PFSK-1 (cell line): ENCODE results near the gene ACACA.

ENCODE experiments used
- FOXP2 ChIP-seq: optimal IDR thresholded peaks from 2 replicates; pipeline ENCODE3; 2011; ENCODE audit warnings: borderline replicate concordance, control low read depth, inconsistent platforms; ENCODE audit not compliant: insufficient read depth; ENCODE audit errors: extremely low read length, extremely low read depth
- POLR2AphosphoS5 ChIP-seq: IDR thresholded peaks from 2 replicates; pipeline ENCODE4 v1.6.1; 2012; ENCODE audit warnings: low read depth, mild to moderate bottlenecking, control low read depth, low read length, moderate library complexity
- SIN3A ChIP-seq: IDR thresholded peaks from 2 replicates; pipeline ENCODE4 v1.6.1; 2012; ENCODE audit warnings: mild to moderate bottlenecking, low read length, moderate library complexity, borderline replicate concordance; ENCODE audit not compliant: insufficient read depth
- TAF1 ChIP-seq: IDR thresholded peaks from 2 replicates; pipeline ENCODE4 v1.6.1; 2012; ENCODE audit warnings: low read length, control low read depth, borderline replicate concordance; ENCODE audit not compliant: insufficient read depth
- TF ChIP-seq, protein P1 (sequence below), 2 experiments: IDR thresholded peaks; 2 replicates each; pipeline versions ENCODE4 v1.6.1 to v1.8.0; 2011 to 2012; ENCODE audit warnings: low read depth in 2 of 2, low read length in 2 of 2, control low read depth in 1 of 2, inconsistent platforms in 1 of 2, mild to moderate bottlenecking in 1 of 2, moderate library complexity in 1 of 2; ENCODE audit not compliant: insufficient read depth in 1 of 2

The ACACA gene

DNA sequence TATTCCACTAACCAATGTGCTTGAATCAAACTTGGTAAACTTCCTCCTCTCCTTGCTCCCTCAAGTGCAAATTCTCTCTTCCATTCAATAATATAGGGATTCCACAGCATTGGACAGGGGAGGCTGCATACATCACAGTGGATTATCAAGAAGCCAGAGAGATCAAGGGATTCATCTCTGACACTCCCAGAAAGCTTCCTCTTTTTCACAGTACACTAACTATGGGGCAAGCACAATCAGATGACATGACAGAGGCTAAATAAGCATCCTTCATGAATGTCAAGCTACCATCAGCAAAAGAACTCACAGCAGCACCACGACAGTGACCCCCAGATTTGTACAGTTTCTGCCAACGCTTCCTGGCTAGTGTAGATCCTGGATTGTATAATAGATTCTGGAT is 209.3 kb downstream of the ACACA start:
- TF ChIP-seq TAF1: no peak
- TF ChIP-seq SIN3A: no peak
- TF ChIP-seq FOXP2: no peak
- TF ChIP-seq POLR2AphosphoS5: no peak
- TF ChIP-seq, protein P1, sequence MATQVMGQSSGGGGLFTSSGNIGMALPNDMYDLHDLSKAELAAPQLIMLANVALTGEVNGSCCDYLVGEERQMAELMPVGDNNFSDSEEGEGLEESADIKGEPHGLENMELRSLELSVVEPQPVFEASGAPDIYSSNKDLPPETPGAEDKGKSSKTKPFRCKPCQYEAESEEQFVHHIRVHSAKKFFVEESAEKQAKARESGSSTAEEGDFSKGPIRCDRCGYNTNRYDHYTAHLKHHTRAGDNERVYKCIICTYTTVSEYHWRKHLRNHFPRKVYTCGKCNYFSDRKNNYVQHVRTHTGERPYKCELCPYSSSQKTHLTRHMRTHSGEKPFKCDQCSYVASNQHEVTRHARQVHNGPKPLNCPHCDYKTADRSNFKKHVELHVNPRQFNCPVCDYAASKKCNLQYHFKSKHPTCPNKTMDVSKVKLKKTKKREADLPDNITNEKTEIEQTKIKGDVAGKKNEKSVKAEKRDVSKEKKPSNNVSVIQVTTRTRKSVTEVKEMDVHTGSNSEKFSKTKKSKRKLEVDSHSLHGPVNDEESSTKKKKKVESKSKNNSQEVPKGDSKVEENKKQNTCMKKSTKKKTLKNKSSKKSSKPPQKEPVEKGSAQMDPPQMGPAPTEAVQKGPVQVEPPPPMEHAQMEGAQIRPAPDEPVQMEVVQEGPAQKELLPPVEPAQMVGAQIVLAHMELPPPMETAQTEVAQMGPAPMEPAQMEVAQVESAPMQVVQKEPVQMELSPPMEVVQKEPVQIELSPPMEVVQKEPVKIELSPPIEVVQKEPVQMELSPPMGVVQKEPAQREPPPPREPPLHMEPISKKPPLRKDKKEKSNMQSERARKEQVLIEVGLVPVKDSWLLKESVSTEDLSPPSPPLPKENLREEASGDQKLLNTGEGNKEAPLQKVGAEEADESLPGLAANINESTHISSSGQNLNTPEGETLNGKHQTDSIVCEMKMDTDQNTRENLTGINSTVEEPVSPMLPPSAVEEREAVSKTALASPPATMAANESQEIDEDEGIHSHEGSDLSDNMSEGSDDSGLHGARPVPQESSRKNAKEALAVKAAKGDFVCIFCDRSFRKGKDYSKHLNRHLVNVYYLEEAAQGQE (IDR thresholded peaks at IDR 0.05; ENCODE audit: insufficient read depth in 1 of 2, low read depth in 2 of 2, low read length in 2 of 2): no peak

DNA sequence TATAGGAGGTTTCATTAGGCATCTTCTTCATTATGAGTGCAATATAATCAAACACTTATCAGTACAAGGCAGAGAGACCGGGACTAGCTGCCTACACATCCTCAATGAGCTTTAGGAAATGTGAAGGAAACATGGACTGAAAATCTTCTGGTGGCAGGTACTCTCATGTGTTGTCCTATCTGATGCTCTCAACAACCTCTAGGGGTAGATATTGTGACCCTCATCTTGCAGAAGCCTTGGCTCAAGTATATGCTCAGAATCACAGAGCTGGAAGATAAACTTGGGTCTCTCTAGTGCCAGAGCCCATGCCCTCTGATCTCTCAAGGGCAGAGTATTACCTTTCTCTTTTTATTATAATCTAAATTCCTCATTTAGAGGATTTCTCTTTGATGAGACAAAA is 212.4 kb downstream of the ACACA start:
- TF ChIP-seq FOXP2: no peak
- TF ChIP-seq, protein P1 (IDR thresholded peaks at IDR 0.05; ENCODE audit: insufficient read depth in 1 of 2, low read depth in 2 of 2, low read length in 2 of 2): no peak
- TF ChIP-seq SIN3A: no peak
- no peak for TF ChIP-seq TAF1
- no peak for TF ChIP-seq POLR2AphosphoS5

DNA sequence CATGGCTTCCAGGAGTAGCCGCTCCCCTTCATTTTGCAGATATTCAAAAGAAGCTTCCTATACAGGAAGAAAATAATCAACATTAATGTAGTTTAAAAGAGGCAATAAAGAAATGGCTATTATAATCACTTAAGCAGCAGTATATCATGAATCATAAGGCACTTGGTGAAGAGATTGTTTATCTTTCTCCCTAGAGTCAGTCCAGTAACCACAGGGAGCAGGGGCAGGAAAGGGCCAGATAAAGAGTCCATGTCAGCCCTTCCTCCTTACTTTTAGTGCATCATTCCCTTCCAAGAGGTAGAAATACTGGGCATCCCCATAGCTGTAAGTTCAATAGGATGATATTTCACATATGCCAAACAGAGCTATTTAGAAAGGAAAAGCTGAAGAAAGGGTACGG is 215.4 kb downstream of the ACACA start:
- TF ChIP-seq SIN3A: no peak
- TF ChIP-seq FOXP2: no peak
- no peak for TF ChIP-seq TAF1
- TF ChIP-seq, protein P1 (IDR thresholded peaks at IDR 0.05; ENCODE audit: insufficient read depth in 1 of 2, low read depth in 2 of 2, low read length in 2 of 2): no peak
- TF ChIP-seq POLR2AphosphoS5: no peak

DNA sequence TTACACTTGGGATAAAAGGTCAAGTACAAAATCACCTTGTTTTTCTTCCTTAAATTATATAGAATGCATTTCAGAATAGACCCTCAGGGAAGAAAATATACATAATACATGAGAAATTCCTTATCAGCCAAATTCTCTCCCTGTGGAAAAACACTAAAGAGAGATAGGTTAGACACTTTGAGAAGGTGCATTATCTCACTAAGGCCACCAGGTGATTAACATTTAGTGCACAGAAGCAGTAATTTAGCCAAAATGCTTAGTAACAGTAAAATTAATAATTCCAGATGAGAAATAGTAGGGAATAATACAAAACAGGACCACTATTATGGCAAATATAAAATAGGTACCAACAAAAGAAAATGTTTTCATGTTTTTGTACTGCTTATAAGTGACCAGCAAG is 216.1 kb downstream of the ACACA start:
- TF ChIP-seq TAF1: no peak

DNA sequence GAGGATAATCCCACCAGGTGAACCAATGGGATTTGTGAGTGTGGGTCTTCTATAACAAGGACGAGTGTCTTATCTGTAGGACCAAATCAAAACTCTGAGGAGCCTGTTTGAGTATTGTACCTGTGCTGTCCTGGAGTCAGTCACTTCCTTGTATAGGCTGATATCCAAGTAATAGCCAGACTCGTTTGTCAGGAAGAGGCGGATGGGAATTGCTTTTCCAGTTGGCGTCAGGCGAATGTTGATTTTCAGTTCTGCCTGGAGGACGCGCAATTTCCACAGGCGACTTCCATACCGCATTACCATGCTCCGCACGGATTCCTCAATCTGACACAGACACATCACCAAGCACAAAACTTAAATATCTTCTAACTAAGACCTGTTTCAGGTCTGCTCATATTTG is 218.5 kb downstream of the ACACA start:
- no peak for TF ChIP-seq FOXP2
- TF ChIP-seq, protein P1 (IDR thresholded peaks at IDR 0.05; ENCODE audit: insufficient read depth in 1 of 2, low read depth in 2 of 2, low read length in 2 of 2): no peak
- TF ChIP-seq SIN3A: no peak
- TF ChIP-seq POLR2AphosphoS5: no peak
- TF ChIP-seq TAF1: no peak
